Sciatic nerve (tissue), 2 donors: ENCODE measurements around the gene L1CAM. TPM values are rescaled to one million over a fixed set of nuclear protein-coding genes. Genes with fewer than 3 reads are reported as not detected.

Source experiments
- ATAC-seq: fragments of 200-7000 bp; cut with Tn5 transposase; one replicate; pipeline ENCODE4 v1.9.1; 2020; ENCODE audit warnings: mild to moderate bottlenecking, moderate library complexity
- DNase-seq: peaks from one replicate; pipeline ENCODE4 v3.0.0-alpha.2; 2020; ENCODE audit warnings: low spot score
- intact Hi-C: fragments of 100-400 bp; cut with DNase I; formaldehyde crosslinking; loops from one replicate; pipeline ENCODE4 v1.14.2; 2022
- total RNA-seq: library from RNA; stranded (reverse); fragmentation: NEBNext Ultra II Directional; extraction: Animal tissue kit (Norgen Biotek cat#: 25700); gene quantifications from one replicate; pipeline ENCODE4 v1.2.1, GENCODE V29; 2021
- donor health status: DM: no; HTN: no; CAD: no.
- donor health status: DM: no; HTN: no; CAD: no.

L1CAM gene
- total RNA-seq, 1 donor from 2014 or later: 83.2 TPM

DNA sequence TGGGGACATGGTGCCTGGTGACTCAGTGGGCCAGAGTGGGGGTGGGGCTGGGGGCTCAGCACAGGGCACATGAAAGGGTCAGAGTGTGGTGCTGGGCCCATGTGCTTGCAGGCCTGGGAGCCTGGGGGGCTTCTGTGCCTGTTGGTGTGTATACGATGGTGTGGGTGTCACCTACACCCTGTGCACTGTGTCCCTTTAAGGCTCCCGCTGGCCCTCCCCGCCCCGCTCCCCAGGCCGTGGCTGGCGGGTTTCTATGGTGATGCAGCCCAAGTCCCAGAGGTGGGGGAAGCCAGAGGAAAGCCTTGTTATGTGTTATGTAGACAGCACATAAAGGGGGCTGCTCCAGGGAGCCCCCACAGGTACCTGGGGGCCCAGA is 5.5 kb downstream of the L1CAM start:
- intact Hi-C loops: no loop called here
- no peak for ATAC-seq
- DNase-seq: peak; percentile 47

DNA sequence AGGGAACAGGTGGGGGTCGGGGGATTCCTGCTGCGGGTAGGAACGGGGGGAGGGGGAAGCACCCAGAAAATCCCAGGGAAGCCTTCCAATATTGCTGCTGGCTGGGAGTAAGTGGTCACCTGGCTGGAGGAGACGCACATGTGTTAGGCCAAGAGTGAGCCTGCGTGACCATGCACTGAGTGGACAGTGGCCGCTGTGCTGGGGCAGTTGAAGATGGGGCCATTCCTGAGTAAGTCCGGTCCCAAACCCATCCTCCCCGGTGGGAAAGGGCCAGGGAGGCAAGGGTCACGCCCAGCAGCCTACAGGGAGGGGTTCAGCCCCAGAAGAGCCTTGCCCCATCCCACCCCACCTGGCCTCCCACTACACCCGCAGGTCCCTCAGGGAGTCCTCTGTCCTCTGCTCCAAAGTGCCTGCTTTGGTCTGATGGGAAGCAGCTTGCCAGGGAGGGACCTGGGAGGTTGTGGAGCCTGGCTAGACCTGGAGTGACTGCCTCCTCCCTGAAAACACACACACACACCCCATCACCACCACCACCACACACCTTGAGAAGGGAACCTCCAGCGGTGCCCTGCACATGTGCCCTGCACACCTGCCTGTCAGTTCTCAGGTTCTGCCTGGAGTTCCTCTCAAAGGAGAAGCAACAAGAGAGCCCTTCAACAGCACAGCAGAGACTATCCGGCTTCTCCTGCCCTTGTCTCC is 6.1 kb downstream of the L1CAM start:
- intact Hi-C loops: no loop called here
- no peak for ATAC-seq
- DNase-seq: peak; percentile 55

DNA sequence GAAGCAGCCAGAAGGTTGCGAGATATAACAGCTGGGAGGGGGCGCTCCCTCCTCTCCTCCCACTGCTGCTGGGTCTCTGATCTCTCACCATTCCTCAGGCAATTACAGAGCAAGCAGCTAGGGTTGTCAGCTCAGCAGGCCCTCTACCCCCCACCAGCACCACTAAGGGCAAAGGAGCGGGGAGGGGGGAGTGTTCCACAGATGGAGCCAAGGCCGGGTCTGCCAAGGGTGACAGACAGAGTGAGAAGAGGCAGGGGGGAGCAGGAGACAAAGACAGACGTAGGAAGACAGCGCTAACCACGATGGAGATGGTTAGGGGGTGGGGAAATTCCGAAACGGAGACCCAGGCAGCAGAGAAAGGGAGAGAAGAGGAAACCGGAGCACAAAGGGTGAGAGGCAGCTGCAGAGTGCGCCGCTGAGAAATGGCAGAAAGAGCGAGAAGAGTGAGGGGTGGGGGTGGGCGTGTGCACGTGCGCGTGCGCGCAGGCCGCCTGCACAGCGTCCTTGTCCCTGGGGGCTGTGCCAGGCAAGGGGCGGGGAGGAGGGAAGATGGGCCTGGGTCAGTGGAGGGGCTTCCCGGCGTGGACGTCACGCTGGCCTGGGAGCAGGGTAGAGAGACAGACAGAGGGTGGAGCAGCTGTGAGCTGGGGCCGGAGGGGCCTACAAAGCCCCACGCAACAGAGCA is 6.9 kb downstream of the L1CAM start:
- ATAC-seq: no peak
- peak; percentile 43 for DNase-seq
- intact Hi-C loops: no loop called here

DNA sequence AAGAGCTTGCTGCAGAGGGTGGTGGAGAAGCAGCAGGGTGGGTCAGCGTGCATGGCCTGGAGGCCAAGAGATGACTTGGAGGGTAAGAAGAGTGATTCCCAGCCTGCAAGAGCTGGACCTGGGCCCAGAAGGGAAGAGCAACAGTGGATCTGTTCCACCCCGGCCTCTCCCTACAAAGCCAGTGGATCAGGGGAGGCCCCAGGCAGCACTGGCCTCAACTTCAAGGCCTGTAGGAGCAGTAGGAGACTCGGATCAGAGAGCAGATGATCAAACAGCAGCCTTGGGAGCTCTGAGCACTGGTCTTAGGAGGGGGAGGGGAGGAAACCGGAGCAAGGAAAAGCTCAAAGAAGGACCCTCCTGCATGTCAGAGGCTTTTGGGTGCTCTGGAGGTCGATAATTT is 7.6 kb downstream of the L1CAM start:
- DNase-seq: no peak
- no peak for ATAC-seq
- intact Hi-C loops: no loop called here

DNA sequence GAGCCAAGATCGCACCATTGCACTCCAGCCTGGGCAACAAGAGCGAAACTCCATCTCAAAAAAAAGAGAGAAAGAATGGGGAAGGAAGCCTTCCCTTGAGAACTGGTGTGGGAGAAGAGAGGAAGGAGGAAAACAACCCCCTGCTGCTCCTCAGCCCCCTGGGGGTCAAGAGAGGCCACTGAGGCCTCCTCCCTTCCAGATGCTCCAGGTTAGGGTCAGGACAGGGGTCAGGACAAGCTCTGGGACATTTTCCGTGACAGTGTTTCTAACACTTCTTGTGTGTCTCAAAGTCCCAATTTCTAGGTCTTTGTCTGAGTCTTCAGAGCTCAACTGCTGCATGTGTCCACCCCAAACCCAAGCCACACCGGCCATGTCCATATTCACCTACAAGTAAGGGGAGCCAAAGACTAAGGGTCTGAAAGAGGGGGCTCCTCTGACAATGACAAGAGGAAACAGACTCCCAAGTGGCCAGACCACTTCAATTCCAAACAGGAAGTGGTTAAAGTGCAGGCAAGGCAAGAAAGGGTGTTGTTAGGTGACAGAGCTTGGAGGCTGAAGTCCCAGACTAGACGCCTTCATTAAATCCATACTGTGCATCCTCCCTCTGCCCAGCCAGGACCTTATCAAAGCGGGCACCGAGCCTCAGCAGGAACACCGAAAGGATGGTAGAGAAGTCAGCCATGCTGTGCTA is 8.3 kb downstream of the L1CAM start:
- intact Hi-C loops: no loop called here
- no peak for DNase-seq

DNA sequence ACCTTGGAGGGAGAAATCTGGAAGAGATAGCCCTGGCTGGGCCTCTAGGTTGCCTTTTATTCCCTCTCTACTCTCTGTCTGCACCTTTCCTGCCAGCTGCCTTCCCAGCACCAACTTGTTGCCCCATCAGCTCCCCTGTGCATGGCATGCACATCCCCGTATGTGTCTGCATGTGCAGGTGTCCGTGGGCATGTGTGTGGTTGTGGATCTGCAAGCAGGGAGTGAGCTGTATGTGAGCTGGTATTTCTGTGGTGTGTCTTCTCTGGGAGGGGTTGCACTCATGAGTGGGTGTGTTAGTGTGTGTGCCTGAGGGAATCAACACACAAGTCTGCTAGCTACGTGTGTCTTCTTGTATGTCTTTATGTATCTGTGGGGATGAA is 9.9 kb downstream of the L1CAM start:
- ATAC-seq: no peak
- no peak for DNase-seq
- intact Hi-C loops: no loop called here

More for the DNA sequence above, 8.3 kb downstream of the L1CAM start:
- no peak for ATAC-seq

DNA sequence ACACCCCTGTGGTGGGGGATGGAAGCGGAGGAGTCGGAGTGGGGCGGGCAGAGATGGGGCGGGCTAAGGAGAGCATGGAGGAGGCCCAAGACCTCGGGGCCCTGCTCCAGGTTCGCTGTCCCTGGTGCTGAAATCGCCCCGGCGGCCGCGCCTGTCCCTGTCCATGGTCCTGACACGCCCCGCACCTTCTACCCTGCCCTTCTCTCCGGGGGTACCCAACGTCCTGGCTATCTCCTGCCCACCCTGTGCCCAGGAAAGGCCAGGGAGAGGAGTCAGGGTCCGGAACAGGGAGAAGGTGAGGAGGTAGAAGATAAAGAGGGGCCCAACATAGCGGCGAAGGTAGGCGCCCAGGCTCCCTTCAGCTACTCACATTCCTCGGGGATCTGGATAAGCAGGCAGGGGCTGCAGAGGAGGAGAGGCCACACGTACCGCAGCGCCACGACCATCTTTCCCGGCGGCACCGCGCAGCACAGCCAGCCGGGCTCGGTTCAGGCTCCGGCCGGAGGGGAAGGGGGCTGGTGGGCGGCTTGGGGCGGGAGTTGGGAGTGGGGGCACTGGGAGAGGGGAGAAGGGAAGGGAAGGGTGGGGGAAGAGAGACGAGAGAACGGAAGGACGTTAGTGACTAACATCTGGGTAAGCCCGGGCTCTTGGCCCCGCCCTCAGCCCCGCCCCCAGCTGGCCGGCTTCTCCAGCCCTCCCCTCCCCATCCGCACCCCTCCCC is 10.4 kb downstream of the L1CAM start:
- intact Hi-C loops: no loop called here
- DNase-seq: peak; percentile 78
- peak; percentile 68 for ATAC-seq

DNA sequence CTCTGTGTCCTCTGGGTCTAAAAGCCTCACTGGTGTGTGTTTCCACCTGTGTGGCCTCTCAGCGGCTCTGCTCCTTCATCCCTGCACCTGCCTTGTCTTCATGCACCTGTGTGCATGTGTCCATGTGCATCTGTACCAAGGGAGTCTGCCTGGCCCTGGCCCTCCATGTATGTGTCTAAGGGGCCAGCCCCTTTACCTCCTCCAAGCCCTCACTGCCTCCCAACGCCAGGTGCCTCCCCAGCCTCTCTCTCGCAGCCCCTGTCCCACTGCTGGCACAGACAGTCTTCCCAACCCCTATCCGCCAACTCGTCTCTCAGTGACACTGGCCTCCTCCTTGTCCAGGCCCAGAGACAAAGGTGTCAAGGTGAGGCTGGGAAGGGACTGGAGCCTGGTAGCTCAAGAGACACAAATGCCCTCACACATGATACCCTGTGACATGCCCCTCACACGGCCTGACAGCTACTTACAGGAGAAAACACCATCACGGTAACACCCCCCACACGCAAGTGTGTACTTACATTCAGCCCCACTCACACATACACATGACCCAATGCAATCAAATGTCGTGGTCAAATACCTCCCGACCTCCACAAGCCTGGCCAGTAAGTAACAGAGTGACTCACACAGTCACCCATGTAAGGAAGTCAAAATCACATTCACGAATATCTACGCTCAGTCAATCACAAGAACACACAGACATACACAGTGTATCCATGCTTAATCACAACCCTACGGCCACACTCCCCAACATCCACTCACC is 11.4 kb downstream of the L1CAM start:
- DNase-seq (no peak), ATAC-seq (no peak)
- intact Hi-C loops: no loop called here

DNA sequence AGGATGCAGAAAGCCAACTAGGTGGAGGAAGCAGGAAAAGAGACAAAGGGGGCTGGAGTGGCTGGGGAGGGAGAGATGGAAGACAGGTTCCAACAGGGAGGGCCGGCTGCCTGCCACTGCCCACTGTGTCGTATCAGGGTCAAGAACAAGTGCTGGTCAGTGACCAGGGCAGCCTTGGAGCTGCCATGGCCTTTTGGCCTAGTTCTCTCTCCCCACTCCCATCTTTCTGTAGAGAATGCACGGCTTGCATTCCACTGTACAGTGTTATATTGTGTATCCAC is 11.9 kb downstream of the L1CAM start:
- DNase-seq (no peak), ATAC-seq (no peak)
- intact Hi-C loops: no loop called here

DNA sequence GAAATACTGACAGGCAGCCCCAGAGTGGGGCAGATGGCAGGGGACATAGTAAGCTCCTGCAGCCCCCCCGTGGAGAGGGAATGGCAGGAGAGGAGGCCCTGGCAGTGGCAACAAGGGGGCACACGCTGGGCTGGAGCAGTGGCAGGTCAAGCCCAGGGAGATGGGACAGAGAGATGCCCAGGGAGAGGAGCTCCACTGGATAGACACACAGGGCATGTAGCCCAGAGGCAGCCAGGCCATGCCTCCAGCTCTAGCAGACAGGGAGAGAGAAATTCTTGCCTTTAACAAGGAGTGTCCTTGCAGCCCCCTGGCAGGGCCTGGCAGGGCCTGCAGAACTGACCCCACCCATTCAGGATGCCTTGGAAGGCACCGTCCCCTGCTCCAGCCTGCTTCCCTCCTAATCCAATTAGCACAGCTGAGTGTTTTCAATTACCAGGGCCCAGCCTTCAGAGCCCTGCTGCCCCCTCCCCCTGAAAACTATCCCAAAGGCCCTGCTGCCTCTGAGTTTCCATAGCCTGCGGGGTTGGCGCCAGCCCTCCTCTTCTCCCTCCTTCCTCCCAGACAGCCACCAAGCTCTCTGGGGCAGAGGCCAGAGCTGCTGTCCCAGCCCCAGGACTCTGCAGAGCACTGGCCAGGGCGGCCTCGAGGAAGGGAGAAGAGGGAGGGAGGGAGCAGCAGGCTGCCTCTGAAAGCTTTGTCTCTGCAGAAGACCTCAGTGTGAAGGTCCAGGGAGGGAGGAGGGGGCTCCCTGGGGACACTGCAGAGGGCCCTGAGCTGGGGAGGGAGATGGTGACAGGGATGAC is 12.5 kb downstream of the L1CAM start:
- DNase-seq (no peak), ATAC-seq (no peak)
- intact Hi-C loops: no loop called here

DNA sequence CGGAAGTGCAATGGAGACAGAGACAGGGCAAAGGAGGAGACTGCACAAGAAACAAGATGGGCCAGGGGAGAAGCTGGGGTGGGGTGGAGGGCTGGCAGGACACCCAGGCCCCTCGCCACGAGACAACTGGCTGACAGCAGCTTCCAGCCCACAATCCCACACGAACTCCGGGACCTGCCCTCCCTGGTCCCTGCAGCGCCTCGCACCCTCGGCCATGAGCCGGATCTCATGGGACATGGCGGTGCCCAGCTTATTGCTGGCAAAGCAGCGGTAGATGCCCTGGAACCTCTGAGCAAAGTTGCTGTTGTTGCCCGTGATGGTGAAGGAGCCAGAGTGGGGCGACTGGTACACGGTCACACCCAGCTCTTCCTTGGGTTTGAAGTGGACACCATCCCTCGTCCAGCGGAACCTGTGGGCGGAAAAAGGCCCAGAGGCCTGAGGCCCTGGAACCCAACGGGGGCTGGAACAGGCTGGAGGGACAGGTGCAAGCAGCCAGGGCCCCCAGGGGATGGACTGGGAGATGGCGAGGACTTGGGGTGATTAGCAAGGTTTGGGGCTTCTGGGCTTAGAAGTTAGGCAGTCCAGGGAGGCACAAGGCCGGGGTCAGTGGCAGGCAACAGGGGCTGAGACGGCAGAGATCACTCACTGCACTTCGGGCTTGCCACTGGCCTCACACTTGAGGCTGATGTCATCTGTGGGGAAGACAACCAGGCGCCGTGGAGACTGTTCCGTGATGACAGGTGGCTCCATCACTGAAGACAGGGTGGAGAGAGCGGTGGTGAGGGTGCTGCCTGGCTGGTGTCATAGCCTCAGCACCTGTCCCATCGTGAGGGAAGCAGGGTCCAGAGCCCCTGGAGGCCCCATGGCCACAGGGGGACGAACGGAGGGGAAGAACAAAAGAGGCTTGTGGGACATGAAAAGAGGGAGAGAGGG is 13.8 kb downstream of the L1CAM start:
- DNase-seq (no peak), ATAC-seq (no peak)
- intact Hi-C loops: no loop called here

DNA sequence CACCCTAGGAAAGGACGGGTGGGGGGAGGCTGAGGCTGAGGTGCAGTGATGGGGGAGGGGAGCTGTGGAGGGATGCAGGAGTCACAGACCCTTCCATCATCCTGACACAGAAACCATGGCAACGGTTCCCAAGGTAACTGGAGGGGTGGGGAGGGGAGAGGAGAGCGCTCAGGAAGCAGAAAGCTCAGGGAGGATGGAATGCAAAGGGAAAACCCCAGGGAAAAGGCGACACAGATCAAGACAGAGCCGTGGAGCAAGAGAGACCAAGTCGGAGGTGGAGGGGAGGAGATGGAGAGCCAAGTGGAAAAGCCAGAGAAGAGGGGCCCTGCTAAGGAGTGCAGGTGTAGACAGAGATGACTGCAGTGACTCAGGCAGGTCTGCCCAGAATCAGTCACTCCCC is 14.5 kb downstream of the L1CAM start:
- intact Hi-C loops: no loop called here
- ATAC-seq (no peak), DNase-seq (no peak)

DNA sequence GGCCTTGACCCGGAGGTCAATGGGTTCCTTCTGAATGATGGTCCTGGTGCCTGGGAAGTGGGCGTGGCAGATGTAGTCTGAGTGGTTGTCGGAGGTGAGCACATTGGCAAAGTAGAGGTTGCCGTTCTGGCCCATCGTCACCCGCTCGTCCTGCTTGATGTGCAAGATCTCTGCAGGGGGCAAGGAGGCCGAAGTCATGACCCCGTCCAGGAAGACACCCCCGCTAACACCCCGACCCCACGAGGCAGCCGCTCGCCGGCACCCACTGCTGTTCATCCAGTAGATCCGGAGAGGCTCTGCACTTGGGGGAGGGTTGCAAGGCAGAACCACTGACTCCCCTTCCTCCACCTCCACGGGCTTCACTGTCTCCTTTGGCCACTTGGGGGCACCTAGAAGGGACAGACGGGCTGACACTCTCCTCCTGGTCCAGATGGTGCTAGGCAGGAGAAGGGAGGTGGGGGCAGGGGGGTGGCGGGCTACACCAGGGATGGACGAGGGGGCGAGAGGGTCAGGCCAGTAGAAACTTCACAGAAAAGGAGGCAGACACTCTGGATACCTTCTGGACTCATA is 15.1 kb downstream of the L1CAM start:
- intact Hi-C loops: no loop called here
- DNase-seq (no peak), ATAC-seq (no peak)

DNA sequence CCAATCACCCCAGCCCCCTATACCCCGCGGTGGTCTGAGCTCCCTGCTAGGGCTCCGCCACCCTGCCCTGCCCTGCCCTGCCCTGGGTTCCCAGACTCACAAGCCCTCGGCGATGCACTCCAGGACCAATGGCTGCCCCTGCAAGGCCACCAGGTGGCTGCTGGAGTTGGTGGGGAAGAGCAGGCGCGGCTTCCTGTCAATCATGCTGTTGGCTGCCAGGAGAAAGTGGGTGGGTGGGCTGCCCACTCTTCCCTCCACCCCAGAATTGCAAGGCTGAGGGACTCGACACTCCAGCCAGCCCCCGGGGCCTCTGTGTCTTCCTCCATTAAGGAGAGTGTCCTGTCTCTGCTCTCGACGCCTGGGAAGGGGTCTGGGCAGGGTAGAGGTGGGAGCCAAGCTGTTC is 15.7 kb downstream of the L1CAM start:
- ATAC-seq (no peak), DNase-seq (no peak)
- intact Hi-C loops: no loop called here

DNA sequence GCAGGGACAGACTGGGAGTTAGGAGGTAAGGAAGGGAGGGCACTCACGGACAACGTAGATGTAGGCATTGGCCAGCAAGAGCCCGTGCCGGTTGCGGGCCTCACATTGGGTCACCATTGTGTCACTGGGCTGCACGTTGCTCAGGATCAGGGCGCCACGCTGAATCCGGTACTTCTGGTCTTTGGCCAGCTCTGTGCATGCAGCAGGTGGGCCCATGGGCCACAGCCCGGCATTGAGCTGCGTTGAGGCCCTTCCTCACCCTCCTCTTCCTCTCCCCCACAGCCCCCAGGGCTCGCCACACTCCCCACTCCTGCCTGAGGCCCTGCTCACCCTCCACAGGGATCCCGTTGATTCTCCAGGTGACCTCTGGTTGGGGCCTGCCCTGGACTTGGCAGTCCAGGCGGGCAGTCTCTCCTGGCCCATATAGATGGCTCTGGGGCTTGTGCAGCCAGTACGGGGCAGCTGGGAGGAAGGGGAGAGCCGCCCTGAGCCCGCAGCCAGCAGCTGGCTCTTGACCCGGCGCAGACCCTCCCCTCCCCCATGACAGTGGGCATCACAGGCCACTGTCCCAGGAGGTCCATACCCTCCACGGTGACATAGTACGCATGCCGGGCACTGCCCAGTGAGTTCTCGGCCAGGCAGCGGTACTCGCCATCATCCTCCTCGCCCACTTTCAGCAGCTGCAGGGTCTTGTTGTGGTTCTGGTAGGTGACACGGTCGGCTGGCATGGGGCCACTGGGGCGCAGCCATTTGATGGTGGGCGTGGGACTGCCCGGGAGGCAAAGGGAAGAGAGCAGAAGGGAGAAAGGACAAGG is 16.3 kb downstream of the L1CAM start:
- intact Hi-C loops: no loop called here
- no peak for ATAC-seq
- DNase-seq: no peak
